ENCODE data around the gene TMEM128.
"Not testable (repeated sequence)": the region's sequence is repeated elsewhere in the genome, so short reads cannot be mapped to it uniquely, and the experiment has no call there.

TMEM128 gene

GRCh38 chr4:4248029-4248884, at the start of gene TMEM128:
Gene TMEM128 (minus strand): TSS chr4:4248223. CDS start chr4:4248202, 21 bp downstream.
- peak; percentile 83 to 85 for DNase-seq (ENCODE audit: low read depth in 2 of 2)

- DNase-seq (ENCODE audit: low read depth in 2 of 2): no peak
Measured at GRCh38 chr4:4296283-4296846, 48.3 kb upstream of the TMEM128 start.

- no peak for DNase-seq (ENCODE audit: low read depth in 2 of 2)
Measured at GRCh38 chr4:4293279-4293678, 45.3 kb upstream of the TMEM128 start.

GRCh38 chr4:4289941-4290850, 42.2 kb upstream of the TMEM128 start, which contains the start of the genes LYAR and ZBTB49:
Gene LYAR (minus strand): TSS chr4:4290154. CDS start chr4:4283742, 6,412 bp downstream.
Gene ZBTB49 (plus strand): TSS chr4:4290251. CDS start chr4:4299946, 9,695 bp downstream.
- peak; percentile 91 to 96 for DNase-seq (ENCODE audit: low read depth in 2 of 2)

- no peak for DNase-seq (ENCODE audit: low read depth in 2 of 2)
Measured at GRCh38 chr4:4289597-4289940, 41.5 kb upstream of the TMEM128 start.

- no peak for DNase-seq (ENCODE audit: low read depth in 2 of 2)
Measured at GRCh38 chr4:4289055-4289454, 41.0 kb upstream of the TMEM128 start.

GRCh38 chr4:4288098-4288497, 40.1 kb upstream of the TMEM128 start:
- DNase-seq (ENCODE audit: low read depth in 2 of 2): no peak

GRCh38 chr4:4284827-4285618, 37.0 kb upstream of the TMEM128 start:
- DNase-seq (ENCODE audit: low read depth in 2 of 2): no peak

GRCh38 chr4:4281787-4282186, 33.8 kb upstream of the TMEM128 start:
- DNase-seq (ENCODE audit: low read depth in 2 of 2): no peak

- DNase-seq (ENCODE audit: low read depth in 2 of 2): no peak
Measured at GRCh38 chr4:4277531-4277930, 29.5 kb upstream of the TMEM128 start.

- no peak for DNase-seq (ENCODE audit: low read depth in 2 of 2)
Measured at GRCh38 chr4:4274226-4274625, 26.2 kb upstream of the TMEM128 start.

- DNase-seq (ENCODE audit: low read depth in 2 of 2): no peak
Measured at GRCh38 chr4:4271912-4272311, 23.9 kb upstream of the TMEM128 start.

- no peak for DNase-seq (ENCODE audit: low read depth in 2 of 2)
Measured at GRCh38 chr4:4270529-4270928, 22.5 kb upstream of the TMEM128 start.

- DNase-seq (ENCODE audit: low read depth in 2 of 2): no peak
Measured at GRCh38 chr4:4269856-4270255, 21.8 kb upstream of the TMEM128 start.

- DNase-seq (ENCODE audit: low read depth in 2 of 2): no peak
Measured at GRCh38 chr4:4269331-4269731, 21.3 kb upstream of the TMEM128 start.

GRCh38 chr4:4268776-4269175, 20.8 kb upstream of the TMEM128 start:
- DNase-seq (ENCODE audit: low read depth in 2 of 2): no peak

GRCh38 chr4:4267981-4268380, 20.0 kb upstream of the TMEM128 start:
- no peak for DNase-seq (ENCODE audit: low read depth in 2 of 2)

- DNase-seq (ENCODE audit: low read depth in 2 of 2): no peak
Measured at GRCh38 chr4:4260185-4260751, 12.2 kb upstream of the TMEM128 start.

- no peak for DNase-seq (ENCODE audit: low read depth in 2 of 2)
Measured at GRCh38 chr4:4259484-4260100, 11.6 kb upstream of the TMEM128 start.

GRCh38 chr4:4257705-4258104, 9.7 kb upstream of the TMEM128 start:
- not testable (repeated sequence) for DNase-seq (ENCODE audit: low read depth in 2 of 2)

- no peak for DNase-seq (ENCODE audit: low read depth in 2 of 2)
Measured at GRCh38 chr4:4256799-4257198, 8.8 kb upstream of the TMEM128 start.
